GM19193 (cell line): ENCODE measurements around the gene KCNG2.

ENCODE experiments used
- POLR2A ChIP-seq: IDR thresholded peaks from 4 replicates; pipeline ENCODE4 v1.6.1; 2011; ENCODE audit not compliant: insufficient read depth, insufficient read length; ENCODE audit errors: extremely low read depth

The KCNG2 gene

DNA sequence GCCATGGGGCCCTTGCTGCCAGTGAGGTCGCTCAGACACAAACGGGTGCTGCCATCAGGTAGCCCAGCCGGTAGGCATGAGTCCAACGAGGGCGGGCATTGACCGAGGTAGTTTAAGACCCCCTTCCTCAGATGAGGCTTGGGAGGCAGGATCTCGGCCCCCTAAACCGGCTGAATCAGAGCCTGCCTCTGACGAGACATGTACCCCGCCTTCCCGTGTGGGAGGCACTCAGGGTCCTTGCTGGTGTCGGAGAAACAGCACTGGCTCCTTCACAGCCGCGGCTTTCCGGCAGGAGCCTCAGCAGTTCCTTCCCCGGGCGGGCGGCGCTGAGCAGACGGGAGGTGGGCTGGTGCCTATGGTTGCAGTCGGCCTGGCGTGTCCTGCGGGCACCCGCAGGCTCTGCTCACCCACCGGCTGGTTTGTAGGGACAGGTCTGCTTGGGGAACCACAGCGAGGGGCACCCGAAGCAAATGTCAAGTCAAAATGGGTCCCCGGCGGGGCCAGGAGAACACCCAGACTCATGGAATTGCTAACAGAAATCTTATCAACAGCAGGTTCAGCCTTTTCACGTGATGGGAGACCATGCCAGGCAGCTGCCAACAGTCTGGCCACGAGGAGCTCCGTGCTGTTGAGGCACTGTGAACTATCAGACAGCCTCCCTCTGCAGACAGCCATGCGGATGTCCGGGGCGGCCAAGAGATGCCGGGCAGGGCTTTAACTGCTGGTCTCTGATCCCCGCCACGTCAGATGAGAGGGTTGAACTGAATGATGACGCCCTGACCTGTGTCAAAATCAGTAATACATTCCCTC is 2.8 kb downstream of the KCNG2 start:
- TF ChIP-seq POLR2A, result no peak

- no peak for TF ChIP-seq POLR2A
These were observed 3.5 kb downstream of the KCNG2 start for GRCh38 chr18:79801217-79801616.

GRCh38 chr18:79801641-79802040 is 3.9 kb downstream of the KCNG2 start:
- TF ChIP-seq POLR2A, result no peak

- TF ChIP-seq POLR2A, result no peak
These were observed 4.6 kb downstream of the KCNG2 start for GRCh38 chr18:79802298-79802697.

DNA sequence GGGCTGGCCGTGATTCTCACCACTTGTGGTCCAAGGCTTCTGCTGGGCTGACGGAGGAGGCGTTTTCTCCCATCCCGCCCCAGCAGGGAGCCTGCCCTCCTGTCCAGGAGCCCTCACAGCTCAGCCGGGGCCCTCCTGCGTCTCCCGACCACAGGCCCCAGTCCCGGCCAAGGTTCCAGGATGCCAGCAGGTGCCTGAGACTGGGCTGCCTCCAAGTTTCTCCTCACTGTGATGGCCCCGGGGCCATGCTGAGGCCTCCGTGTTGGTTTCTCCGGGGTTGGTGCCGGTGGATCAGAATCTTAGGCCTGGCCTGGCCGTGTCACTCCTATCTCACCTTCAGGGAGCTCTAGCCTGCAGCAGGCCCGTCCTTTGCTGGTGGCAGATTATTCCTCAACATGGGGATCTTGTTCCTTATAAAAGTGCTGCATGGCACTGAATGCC is 5.9 kb downstream of the KCNG2 start:
- no peak for TF ChIP-seq POLR2A

GRCh38 chr18:79804130-79804787 is 6.5 kb downstream of the KCNG2 start:
- TF ChIP-seq POLR2A, result no peak

- no peak for TF ChIP-seq POLR2A
These were observed 7.6 kb downstream of the KCNG2 start for GRCh38 chr18:79805211-79805887.

DNA sequence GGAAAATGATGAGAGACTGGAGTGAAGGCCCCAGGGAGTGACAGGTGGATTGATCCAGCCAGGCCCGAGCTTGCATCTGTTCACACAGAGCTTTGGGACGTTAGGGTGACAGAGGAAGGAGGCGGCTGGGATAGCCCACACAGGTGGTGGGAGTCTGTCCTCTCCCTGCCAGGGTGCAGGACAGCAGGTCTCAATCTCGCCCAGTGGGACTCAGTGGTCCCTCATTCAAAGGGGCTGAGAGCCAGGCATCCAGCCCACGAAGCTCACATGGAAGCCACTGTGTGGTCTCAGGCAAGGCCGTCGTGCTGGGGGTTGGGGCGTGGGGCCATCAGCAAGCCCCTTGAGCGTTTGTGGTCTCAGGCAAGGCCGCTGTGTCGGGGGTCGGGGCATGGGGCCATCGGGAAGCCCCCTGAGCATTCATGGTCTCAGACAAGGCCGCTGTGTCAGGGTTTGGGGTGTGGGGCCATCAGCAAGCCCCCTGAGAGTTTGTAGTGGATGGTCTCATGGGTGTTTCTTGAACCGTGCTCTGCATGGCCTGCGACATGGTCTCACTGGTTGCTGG is 8.3 kb downstream of the KCNG2 start:
- TF ChIP-seq POLR2A, result no peak

GRCh38 chr18:79806976-79807841 is 9.5 kb downstream of the KCNG2 start:
- no peak for TF ChIP-seq POLR2A

DNA sequence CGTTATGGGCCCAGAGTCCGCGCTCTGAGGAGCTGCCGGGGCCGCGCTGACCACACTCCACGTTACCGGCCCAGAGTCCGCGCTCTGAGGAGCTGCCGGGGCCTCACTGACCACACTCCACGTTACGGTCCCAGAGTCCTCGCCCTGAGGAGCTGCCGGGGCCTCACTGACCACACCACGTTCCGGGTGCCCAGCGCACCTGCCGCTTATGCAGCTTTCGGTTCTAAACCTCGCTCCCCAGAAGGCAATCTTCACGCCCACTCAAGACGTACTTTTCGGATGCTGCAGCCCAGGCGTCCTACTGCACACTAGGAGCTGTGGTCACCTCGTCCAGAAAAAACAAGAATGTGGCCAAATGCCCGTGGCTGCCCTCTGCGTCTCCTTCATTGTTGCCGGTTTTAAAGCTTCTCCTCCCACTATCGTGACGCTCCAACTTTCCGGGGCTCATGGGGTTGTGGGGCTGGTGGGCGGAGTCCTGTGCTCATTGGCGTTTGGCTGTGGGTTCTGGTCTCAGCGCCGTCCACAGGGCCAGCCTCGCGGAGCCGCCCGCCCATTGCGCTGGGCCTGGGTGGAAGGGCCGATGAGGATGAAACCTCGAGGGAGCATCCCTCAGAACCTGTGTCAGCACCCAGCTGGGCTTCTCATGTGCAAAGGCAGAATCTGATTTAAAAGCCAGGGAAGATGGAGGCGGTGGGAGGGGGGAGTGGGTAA is 11.9 kb downstream of the KCNG2 start:
- no peak for TF ChIP-seq POLR2A

- TF ChIP-seq POLR2A, result no peak
These were observed 14.3 kb downstream of the KCNG2 start for GRCh38 chr18:79812052-79812451.

DNA sequence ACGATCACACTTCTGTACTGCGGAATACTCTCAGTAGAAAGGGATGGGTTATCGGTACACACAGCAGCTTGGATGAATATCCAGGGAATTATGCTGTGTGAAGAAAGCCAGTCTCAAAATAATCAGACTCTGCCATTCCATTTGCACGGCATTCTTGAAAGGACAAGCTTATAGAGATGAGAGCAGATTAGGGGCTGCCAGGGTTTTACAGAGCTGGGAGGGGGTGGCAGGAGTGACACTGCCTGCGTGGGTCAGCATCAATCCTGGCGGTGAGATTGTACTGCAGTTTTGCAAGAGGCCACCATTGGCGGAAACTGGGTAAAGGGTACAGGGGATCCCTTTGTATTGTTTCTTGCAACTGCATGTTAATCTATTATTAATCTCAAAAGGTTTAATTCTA is 16.6 kb downstream of the KCNG2 start:
- TF ChIP-seq POLR2A, result no peak

- TF ChIP-seq POLR2A, result no peak
These were observed 17.9 kb downstream of the KCNG2 start for GRCh38 chr18:79815657-79816056.

DNA sequence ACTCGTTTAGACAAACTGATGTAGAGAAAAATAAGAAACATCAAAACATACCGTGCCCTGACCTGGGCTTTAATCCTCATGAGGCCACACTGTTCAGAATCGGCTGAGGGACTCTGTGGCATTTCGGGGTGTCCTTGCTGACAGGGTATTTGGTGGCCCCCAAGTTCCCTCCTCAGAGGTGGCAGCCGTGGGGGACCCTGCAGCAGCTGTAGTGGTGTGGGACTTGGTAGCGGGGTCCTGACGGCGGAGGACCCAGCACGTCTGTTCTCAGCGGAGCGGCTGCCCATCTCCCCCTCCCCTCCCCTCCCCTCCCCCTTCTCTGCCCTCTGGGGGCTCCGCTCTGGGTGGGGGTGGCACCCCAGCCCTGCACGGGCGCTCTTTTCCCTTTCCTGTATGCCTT is 18.4 kb downstream of the KCNG2 start:
- no peak for TF ChIP-seq POLR2A
